Mucosa of descending colon (tissue), 3 donors: ENCODE data around the gene COPB1. TPM values are rescaled to one million over a fixed set of nuclear protein-coding genes. Genes with fewer than 3 reads are reported as not detected.
A peak's percentile ranks its signal among the peaks of the same experiment; 100 is the strongest.

ENCODE experiments used
- ATAC-seq: fragments of 200-7000 bp; cut with Tn5 transposase; one replicate; pipeline ENCODE4 v1.9.1; 2020; ENCODE audit warnings: mild to moderate bottlenecking, moderate library complexity
- DNase-seq, 3 donors: peaks; one replicate each; pipeline ENCODE4 v3.0.0-alpha.2; 2020
- H3K36me3 ChIP-seq: fragments of 200-600 bp; one replicate; pipeline ENCODE4 v1.8.0; 2021; ENCODE audit warnings: low read depth, mild to moderate bottlenecking
- H3K4me1 ChIP-seq: fragments of 200-600 bp; one replicate; pipeline ENCODE4 v1.8.0; 2021; ENCODE audit warnings: low read depth, mild to moderate bottlenecking
- H3K4me3 ChIP-seq: fragments of 200-600 bp; one replicate; pipeline ENCODE4 v1.8.0; 2021; ENCODE audit warnings: mild to moderate bottlenecking
- H3K9me3 ChIP-seq: fragments of 200-600 bp; one replicate; pipeline ENCODE4 v1.8.0; 2021; ENCODE audit warnings: mild to moderate bottlenecking
- intact Hi-C, 2 donors: fragments of 100-400 bp; cut with DNase I in 1 of 2; cut with micrococcal nuclease in 1 of 2; formaldehyde crosslinking; loops; one replicate each; pipeline versions ENCODE4 v1.11.0 to v1.11.1; 2022; cut with DNase I, micrococcal nuclease
- total RNA-seq, 3 donors: library from RNA; stranded (reverse); fragmentation: NEBNext Ultra II Directional in 2 of 3; extraction: Animal tissue kit (Norgen Biotek cat#: 25700) in 2 of 3; gene quantifications; one replicate each; pipeline versions ENCODE4 v1.2.1 to v1.2.4, GENCODE V29; 2021 to 2023
- TF ChIP-seq, protein P1 (sequence below): fragments of 200-600 bp; IDR thresholded peaks from one replicate; pipeline ENCODE4 v1.8.0; 2022; ENCODE audit warnings: antibody characterized with exemption, mild to moderate bottlenecking
- donor health status: DM: no; HTN: no; CAD: no; lungs with moderate emphysema.
- donor health status: DM: no; HTN: no; CAD: no.
- donor health status: DM: no; HTN: yes; CAD: no.

COPB1 gene
- total RNA-seq, 3 donors from 2014 or later = 71.6 to 82.1 (median 76.3) TPM

DNA sequence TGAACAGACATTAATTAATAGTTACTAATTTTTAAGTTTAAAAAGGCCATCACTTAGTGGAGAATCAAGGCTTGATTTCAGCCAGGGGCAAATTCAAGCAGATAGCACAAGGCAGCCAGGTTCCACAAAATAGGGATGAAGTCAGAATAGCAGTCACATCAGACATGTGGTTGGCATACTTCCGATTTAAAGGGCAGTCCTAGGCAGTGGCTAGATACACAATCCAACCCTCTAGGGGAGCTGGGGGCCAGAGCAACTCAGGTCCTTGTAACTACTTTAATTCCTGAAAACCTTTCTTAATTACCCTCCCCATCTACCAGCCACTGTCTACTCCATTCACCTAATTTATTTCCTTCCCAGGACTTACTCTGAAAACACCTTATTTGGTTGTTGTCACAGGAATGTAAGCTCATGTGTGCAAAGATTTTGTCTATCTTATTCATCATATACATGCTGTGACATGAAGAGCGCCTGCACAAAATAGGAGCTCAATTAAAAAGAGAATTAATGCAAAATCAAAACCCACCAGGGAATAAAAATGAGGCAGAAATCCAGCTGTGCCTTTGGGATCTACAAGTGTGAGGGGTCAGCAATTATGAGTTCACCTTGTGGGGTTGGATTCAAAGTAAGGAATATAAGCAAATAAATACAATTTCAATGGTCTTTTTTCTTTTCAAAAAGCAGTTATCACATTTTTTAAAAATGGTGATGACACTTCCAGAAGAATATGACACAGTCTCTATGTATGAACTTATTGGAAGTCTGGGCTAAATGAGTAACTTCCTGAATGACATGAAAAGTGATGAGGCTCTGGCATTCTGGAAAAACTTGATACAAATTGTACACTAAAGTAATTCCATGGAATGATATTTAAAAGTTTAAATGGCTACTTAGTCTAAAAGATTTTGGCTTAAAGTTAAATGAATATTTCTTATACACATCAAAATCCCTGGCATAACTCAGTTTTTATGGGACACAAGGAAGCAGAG, 53.8 kb downstream of the COPB1 start:
- no peak overlapping the region for H3K4me3 ChIP-seq
- ATAC-seq (no peak), DNase-seq (no peak)
- intact Hi-C loops = no loop called here
- no peaks in the 10 kb centered on the region for H3K9me3 ChIP-seq
- TF ChIP-seq, protein P1, sequence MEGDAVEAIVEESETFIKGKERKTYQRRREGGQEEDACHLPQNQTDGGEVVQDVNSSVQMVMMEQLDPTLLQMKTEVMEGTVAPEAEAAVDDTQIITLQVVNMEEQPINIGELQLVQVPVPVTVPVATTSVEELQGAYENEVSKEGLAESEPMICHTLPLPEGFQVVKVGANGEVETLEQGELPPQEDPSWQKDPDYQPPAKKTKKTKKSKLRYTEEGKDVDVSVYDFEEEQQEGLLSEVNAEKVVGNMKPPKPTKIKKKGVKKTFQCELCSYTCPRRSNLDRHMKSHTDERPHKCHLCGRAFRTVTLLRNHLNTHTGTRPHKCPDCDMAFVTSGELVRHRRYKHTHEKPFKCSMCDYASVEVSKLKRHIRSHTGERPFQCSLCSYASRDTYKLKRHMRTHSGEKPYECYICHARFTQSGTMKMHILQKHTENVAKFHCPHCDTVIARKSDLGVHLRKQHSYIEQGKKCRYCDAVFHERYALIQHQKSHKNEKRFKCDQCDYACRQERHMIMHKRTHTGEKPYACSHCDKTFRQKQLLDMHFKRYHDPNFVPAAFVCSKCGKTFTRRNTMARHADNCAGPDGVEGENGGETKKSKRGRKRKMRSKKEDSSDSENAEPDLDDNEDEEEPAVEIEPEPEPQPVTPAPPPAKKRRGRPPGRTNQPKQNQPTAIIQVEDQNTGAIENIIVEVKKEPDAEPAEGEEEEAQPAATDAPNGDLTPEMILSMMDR = no peak
- H3K4me1 ChIP-seq = no peaks in the 10 kb centered on the region
- no peaks in the 10 kb centered on the region for H3K36me3 ChIP-seq

DNA sequence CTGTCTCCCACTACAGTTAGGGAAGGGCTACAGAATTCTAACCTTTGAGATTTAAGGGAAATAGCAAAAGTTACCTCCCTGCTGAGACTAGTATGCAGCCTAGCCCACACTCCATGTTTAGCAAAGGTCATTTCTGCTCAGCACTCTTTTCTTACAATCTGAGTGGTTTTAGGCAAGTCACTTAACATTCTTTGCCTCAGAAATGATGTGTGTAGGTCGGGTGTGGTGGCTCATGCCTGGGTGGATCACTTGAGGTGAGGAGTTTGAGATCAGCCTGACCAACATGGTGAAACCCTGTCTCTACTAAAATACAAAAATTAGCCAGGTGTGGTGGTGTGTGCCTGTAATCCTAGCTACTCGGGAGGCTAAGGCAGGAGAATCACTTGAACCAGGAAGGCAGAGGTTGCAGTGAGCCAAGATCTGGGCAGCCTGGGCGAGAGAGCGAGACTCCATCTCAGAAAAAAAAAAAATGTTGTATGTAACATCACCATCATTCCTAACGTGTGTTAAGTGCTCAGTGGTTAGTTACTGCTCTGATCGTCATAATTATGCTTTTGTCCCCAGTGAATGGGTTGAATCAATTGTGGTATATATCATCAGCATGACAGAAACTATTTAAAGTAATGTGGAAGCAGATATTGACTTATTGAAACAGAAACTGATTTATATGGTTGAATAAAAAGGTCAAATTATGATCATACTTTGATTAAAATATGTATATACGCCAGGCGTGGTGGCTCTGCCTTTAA, 55.0 kb downstream of the COPB1 start:
- TF ChIP-seq, protein P1 = no peak
- intact Hi-C loops = no loop called here
- no peak for ATAC-seq

DNA sequence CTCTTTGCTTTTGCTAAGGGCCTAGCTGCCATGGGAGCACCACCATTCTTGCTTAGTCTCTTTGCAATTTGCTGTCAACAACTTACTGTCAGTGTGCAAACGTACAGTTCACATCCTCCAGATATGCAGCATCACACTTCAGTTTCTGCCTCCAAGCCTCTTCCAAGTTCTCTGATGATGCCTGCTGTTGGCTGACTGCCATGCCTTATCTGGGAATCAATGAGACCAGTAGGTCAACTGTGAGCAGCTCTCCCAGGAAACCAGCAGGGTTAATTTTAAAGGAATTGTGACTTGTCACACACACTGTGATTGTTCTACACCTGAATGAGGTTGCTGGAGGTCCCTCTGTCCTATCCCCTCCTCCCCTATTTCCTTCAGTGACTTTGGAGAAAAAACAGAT, 56.0 kb downstream of the COPB1 start:
- no peaks in the 10 kb centered on the region for H3K4me1 ChIP-seq
- H3K36me3 ChIP-seq = no peaks in the 10 kb centered on the region
- peak in 1 of 3 donors; percentile 59 for DNase-seq
- peak; percentile 59 for ATAC-seq
- H3K4me3 ChIP-seq = no peak overlapping the region
- TF ChIP-seq, protein P1 = no peak
- intact Hi-C loops = no loop called here
- no peaks in the 10 kb centered on the region for H3K9me3 ChIP-seq

More for the DNA sequence above, 55.0 kb downstream of the COPB1 start:
- Histone ChIP-seq H3K4me1 (no peaks in the 10 kb centered on the region), H3K9me3 (no peaks in the 10 kb centered on the region), H3K4me3 (no peak overlapping the region), H3K36me3 (no peaks in the 10 kb centered on the region)
- no peak for DNase-seq

DNA sequence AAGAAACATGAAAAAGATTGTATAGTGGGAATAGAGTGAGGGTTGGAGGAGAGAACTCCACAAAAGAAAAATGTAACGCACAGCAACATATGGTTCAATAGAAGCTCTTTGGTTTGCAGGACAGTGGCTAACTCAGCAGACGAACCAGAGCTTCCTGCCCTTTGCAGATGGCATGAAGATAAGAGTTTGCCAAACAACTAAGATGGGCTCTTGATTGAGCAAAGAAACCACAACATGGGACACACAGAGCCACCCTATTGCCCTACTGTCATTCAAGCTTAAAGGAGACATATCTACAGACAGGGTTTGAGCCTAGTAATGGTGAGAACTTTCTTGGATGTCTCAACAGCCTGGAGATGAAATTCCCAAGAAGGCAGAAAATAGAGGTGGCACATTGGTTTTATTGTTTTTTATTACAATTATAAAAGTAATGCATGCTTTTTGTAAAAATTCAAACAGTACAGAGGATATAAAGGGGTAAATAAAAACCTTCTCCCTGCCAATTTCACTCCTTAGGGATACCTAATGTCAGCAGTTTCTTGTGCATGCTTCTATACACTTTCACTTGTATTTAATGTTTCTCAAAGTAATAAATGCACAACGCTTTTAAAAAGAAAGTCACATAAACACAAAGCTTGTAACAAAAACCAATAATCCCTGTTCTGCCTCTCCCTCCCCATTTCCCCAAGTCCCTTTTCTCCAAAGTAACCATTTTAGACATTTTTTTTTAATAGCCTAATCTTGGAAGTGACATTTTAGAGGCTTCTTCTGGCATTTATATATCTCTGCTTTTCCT, 63.7 kb downstream of the COPB1 start:
- no peaks in the 10 kb centered on the region for H3K36me3 ChIP-seq
- no peaks in the 10 kb centered on the region for H3K9me3 ChIP-seq
- H3K4me1 ChIP-seq = no peaks in the 10 kb centered on the region
- intact Hi-C loops = no loop called here
- no peak overlapping the region for H3K4me3 ChIP-seq
- TF ChIP-seq, protein P1 = no peak
- ATAC-seq (no peak), DNase-seq (no peak)

DNA sequence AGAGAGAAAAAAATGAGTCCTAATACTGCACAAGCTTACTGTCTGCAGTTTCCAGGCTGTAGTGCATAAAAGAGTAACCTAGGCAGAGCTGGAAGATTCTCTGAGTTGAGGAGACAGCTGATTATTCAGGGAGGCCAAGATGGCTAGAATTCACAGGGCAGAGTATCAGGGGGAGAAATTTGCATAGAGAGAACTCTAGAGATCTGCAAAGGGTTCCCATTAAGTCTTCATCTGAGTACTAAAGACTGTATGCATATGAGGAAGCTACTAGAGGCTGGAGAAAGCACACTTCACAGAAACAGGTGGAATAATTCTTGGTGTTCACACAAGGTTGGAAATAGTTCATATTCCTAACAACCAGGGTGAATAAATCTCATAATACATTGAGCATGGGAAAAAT, 74.0 kb downstream of the COPB1 start:
- H3K4me1 ChIP-seq = no peaks in the 10 kb centered on the region
- H3K9me3 ChIP-seq = no peaks in the 10 kb centered on the region
- no peaks in the 10 kb centered on the region for H3K36me3 ChIP-seq
- TF ChIP-seq, protein P1 = no peak
- DNase-seq = no peak
- ATAC-seq = no peak
- no peak overlapping the region for H3K4me3 ChIP-seq
- intact Hi-C loops = no loop called here
